Measurements from ENCODE around the gene ST3GAL2.

ST3GAL2 gene

DNA sequence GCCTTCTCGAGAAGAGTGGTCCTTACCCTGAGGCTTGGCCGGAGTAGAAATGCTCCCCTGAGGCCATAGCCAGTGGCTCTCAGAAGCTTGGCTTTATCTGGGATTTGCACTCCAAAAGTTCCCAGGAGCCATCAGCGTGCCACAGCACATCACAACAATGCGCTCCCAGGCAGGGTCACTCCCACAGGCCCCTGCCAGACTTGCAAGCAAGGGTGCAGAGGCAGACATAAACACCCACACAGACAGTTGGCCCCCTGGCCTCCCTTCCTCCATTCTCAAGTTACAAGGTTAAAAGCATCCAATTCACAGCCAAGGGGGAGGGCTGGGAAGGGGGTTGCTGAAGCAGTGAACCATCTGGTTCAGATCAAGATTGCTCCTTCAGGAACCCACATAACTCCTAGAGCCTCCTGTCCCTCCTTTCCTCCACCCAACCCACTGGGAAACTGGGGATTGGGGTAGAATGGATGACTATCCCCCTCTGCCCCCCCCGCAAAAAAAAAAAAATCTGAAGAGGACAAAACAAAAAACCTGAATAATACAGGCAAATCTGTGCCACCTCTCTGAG is 1.8 kb downstream of the ST3GAL2 start:
- no peak for DNase-seq

DNA sequence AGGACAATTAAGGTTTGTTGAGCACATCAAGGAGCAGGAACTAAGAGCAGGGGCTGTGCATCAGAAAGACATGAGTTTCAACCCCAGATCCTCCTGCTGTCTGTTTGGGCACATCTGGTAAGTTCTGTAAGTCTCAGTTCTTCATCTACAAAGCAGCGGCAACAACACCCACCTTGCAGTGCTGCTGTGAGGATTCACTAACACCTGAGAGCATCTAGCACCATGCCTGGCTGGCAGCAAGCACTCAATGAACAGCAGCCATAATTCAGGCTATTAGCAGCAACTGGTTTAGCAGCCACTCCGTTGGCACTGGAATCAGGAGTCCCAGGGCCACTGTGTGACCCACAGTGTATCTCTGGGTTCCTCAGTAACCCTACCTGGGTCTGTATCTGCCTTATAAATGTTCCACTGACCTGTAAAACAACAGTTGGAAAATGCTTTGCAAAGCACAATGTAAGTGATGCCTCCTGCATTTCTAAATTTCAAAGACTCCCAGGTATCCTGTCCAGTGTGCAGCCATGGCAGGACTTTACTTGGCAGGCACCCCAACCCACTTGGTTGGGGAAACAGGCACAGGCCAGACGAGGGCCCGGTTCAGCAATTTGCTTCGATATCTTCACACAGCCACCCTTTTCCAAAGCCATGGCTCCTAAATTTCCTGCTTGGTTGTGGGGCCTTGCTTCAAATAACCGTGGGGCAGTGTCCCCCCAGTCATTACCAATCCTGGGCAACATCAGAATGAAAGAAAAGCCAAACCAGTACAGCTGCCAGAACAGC is 4.2 kb downstream of the ST3GAL2 start:
- DNase-seq, result no peak

DNA sequence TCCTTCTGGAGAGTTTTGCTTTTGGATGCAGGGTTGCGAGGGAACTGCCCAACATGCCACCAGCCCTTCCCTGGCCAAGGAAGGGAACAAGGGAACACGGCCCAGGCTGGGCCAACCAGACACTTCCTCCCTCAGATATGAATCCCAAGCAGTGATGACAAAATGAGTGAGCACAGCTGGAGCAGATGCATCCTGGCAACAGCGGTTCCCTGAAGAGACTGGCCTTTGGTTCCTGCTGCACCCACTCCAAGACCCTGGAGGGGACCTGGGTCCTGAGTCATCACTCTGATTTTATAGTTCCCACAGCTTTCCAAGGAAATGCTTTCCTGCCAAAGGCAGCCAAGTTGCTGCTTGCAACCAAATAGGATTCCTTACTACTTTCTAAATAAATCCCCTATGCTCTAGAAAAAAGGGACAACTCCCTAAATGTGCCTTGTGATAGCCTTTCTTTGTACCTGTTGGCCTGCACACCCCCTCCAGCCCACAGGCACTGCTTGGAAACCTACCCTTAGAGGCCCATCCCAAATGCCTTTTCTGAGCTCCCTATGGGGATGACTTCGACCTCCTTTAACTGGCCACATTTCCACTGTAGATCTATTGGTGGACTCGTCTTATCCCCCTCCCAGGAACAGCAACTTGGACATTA is 5.3 kb downstream of the ST3GAL2 start:
- DNase-seq, result no peak

GRCh38 chr16:70432723-70433457 is 6.0 kb downstream of the ST3GAL2 start:
- DNase-seq, result no peak

- no peak for DNase-seq
Observed at GRCh38 chr16:70432356-70432722, 6.6 kb downstream of the ST3GAL2 start.

DNA sequence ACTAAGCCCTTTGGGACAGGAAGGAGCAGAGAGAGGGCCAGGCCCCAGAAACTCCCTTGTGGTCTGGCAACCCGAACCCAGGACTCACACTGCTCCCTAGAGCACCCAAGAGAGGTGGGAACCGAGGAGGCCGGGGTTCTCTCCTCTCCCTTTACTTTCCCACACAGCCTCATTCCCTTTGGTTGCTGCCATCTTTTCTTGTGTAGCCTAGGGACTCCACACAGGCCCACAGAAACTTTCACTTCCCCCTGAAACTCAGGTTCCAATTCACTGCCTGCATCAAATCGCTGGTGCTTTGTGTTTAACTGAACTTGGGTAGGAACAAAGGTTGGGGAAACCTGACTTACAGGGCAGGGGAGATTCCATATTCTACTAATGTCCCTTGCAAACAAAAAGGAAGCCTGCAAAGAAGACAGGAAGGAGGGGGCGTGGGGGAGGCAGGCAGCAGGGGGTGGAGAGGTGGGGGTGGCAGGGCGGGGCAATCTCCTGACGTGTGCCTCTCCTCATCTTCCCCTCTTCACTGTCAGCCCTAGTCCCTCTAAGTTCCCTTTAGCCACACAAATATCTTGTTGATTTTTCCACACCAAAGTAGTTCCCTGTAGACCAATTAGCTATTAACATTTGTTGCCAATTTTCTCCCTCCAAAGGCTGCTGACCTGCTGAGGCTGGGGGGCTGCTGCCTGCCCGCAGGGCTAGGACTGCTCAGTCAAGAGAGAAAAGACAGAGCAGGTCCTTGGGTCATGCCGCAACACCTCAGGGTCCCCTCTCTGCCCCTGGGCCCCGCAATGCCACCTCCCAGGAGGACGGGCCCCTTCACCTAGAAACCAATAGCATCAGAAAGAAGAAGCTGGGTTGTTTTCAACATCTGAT is 8.0 kb downstream of the ST3GAL2 start:
- no peak for DNase-seq

GRCh38 chr16:70429888-70430666 is 8.8 kb downstream of the ST3GAL2 start:
- no peak for DNase-seq

GRCh38 chr16:70428178-70428998 is 10.5 kb downstream of the ST3GAL2 start:
- no peak for DNase-seq

DNA sequence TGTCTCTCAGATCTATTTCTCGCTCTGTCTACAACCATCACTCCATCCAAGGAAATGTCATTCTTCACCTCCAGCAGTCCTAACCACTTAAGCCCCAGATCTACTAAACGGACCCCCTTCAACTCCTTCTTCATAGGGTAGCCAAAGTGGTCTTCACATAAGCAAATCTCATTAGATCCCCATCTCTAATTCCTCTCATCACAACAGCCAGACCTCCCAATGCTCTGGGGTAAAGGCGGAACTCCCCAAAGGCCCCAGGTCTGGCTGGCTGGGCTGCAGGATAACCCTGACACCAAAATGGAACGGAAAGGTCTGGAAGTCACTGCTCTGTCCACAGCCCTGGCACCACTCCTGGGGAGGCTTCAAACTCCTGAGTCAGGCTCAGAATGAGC is 11.1 kb downstream of the ST3GAL2 start:
- no peak for DNase-seq

GRCh38 chr16:70422543-70422942 is 16.4 kb downstream of the ST3GAL2 start:
- no peak for DNase-seq

GRCh38 chr16:70421473-70422311 is 17.2 kb downstream of the ST3GAL2 start:
- no peak for DNase-seq

GRCh38 chr16:70421014-70421413 is 17.9 kb downstream of the ST3GAL2 start:
- no peak for DNase-seq

- DNase-seq, result no peak
Observed at GRCh38 chr16:70419384-70420327, 19.2 kb downstream of the ST3GAL2 start.

GRCh38 chr16:70418993-70419318 is 19.9 kb downstream of the ST3GAL2 start:
- DNase-seq, result no peak

- DNase-seq, result no peak
Observed at GRCh38 chr16:70418274-70418992, 20.5 kb downstream of the ST3GAL2 start.

GRCh38 chr16:70417661-70418060 is 21.2 kb downstream of the ST3GAL2 start:
- DNase-seq, result no peak

- DNase-seq, result no peak
Observed at GRCh38 chr16:70416748-70417616, 21.9 kb downstream of the ST3GAL2 start.

Measured in NCI-H1930 (cell line).